Measurements from ENCODE around the gene C2orf78. TPM values are rescaled to one million over a fixed set of nuclear protein-coding genes. Genes with fewer than 3 reads are reported as not detected.
A peak's percentile ranks its signal among the peaks of the same experiment; 100 is the strongest.
"Not testable (repeated sequence)": the region's sequence is repeated elsewhere in the genome, so short reads cannot be mapped to it uniquely, and the experiment has no call there.

C2orf78 gene
- total RNA-seq, 6 experiments from 2014 or later, result not detected

DNA sequence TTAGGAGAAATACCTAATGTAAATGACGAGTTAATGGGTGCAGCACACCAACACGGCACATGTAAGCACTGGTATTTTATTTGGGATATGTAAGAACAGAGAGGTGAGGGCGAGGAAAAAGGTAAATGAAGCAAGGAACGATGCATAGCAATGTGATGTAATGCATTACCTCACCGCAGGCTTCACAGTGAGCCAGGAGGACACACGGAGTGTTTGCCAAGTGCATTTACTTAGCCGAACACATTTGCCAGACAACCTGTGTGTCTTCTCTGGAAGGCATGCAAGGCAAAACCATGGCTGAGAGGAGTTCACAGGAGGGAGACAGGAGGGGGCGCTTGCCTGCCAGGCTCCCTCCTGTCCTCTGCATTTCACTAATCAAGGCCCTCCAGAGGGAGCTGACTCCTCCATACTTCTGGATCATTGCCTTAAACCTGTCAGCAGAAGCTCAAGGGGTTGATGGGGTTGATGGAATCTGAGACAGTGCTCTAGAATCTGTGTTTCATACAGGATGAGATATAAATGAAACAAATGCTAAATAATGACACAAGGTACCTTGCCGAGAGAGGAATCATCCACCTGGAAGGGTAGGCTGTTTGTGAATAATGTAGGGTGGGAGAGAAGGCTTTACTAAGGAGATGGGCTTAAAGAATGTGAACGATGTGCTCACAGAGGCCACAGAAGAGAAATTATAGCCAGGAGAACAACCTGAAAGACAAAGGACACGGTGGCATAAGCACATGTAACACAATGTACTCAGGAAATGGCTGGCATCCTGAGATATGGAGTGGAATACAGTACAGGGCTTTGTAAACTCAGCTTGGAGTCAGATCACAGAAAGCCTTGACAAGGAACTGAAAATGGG, 37.7 kb upstream of the C2orf78 start:
- no peaks in the 10 kb centered on the region for H3K9me3 Mint-ChIP-seq
- H3K27ac Mint-ChIP-seq, result no peak overlapping the region
- TF ChIP-seq, protein P1, sequence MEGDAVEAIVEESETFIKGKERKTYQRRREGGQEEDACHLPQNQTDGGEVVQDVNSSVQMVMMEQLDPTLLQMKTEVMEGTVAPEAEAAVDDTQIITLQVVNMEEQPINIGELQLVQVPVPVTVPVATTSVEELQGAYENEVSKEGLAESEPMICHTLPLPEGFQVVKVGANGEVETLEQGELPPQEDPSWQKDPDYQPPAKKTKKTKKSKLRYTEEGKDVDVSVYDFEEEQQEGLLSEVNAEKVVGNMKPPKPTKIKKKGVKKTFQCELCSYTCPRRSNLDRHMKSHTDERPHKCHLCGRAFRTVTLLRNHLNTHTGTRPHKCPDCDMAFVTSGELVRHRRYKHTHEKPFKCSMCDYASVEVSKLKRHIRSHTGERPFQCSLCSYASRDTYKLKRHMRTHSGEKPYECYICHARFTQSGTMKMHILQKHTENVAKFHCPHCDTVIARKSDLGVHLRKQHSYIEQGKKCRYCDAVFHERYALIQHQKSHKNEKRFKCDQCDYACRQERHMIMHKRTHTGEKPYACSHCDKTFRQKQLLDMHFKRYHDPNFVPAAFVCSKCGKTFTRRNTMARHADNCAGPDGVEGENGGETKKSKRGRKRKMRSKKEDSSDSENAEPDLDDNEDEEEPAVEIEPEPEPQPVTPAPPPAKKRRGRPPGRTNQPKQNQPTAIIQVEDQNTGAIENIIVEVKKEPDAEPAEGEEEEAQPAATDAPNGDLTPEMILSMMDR (IDR thresholded peaks at IDR 0.05), result no peak
- peaks cover 38% of the 10 kb centered on the region for H3K36me3 Mint-ChIP-seq (ENCODE audit: low read depth)
- no peak overlapping the region for H3K4me3 Mint-ChIP-seq
- no peaks in the 10 kb centered on the region for H3K4me1 Mint-ChIP-seq (ENCODE audit: low read depth)
- no peaks in the 10 kb centered on the region for H3K27me3 Mint-ChIP-seq (ENCODE audit: insufficient read depth)
- no peak for DNase-seq

DNA sequence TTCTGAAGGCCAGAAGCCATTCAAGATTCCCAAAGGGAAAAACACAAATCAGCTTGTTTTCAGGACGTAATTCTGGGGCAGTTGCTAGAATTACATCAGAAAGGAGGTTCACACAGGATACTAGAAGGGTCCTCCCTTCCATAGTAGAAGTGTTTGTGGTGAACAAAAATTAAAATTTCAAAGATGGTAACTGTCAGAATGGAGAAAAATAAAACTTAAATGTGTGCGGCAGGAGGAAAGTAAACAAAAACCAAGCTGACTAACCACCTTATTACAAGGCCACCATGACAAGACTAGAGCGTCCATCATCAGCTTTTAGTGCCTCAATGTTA, 37.1 kb upstream of the C2orf78 start:
- Mint-ChIP-seq H3K27ac (no peak overlapping the region), H3K4me3 (no peak overlapping the region), H3K27me3 (ENCODE audit: insufficient read depth) (no peaks in the 10 kb centered on the region), H3K4me1 (ENCODE audit: low read depth) (no peaks in the 10 kb centered on the region), H3K9me3 (no peaks in the 10 kb centered on the region), H3K36me3 (ENCODE audit: low read depth) (peaks cover 32% of the 10 kb centered on the region)
- TF ChIP-seq, protein P1 (IDR thresholded peaks at IDR 0.05), result no peak
- DNase-seq, result no peak

DNA sequence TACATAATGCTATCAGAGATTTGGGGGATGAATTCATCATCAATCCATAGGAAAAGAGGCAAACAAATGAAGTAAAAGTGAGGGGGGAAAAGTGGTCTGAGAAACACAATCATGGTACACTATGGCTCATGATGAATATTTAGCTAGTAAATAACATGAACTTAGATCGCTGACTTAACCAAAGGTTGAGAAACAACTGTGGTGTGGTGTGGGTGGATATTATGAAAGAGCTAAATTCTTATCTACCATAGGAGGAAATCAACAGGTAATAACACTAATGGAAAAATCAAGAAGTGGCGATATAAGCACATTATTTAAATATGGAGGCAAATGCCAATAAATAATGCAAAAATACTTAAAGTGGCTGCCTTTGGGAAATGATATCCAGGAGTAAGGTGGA, 34.7 kb upstream of the C2orf78 start:
- DNase-seq, result no peak
- Mint-ChIP-seq H3K36me3 (ENCODE audit: low read depth) (peaks cover 27% of the 10 kb centered on the region), H3K27me3 (ENCODE audit: insufficient read depth) (no peaks in the 10 kb centered on the region), H3K4me3 (no peak overlapping the region), H3K27ac (no peak overlapping the region), H3K9me3 (no peaks in the 10 kb centered on the region; the same call in 1 of the 2 replicates), H3K4me1 (ENCODE audit: low read depth) (no peaks in the 10 kb centered on the region)
- TF ChIP-seq, protein P1 (IDR thresholded peaks at IDR 0.05), result no peak

DNA sequence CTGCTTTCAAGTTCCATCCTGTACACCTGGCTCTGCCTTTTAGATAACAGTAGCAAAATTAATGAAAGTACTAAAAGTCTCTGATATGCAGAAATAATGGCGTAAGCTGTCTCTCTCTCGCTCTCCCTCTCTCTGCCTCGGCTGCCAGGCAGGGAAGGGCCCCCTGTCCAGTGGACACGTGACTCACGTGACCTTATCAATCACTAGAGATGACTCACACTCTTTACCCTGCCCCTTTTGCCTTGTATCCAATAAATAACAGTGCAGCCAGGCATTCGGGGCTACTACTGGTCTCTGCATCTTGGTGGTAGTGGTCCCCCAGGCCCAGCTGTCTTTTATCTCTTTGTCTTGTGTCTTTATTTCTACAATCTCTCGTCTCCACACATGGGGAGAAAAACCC, 29.7 kb upstream of the C2orf78 start:
- H3K4me3 Mint-ChIP-seq; H3K27ac Mint-ChIP-seq; H3K27me3 Mint-ChIP-seq (ENCODE audit: insufficient read depth); H3K9me3 Mint-ChIP-seq; DNase-seq; H3K4me1 Mint-ChIP-seq (ENCODE audit: low read depth): not testable (repeated sequence)
- peaks cover 16% of the 10 kb centered on the region for H3K36me3 Mint-ChIP-seq (ENCODE audit: low read depth)

DNA sequence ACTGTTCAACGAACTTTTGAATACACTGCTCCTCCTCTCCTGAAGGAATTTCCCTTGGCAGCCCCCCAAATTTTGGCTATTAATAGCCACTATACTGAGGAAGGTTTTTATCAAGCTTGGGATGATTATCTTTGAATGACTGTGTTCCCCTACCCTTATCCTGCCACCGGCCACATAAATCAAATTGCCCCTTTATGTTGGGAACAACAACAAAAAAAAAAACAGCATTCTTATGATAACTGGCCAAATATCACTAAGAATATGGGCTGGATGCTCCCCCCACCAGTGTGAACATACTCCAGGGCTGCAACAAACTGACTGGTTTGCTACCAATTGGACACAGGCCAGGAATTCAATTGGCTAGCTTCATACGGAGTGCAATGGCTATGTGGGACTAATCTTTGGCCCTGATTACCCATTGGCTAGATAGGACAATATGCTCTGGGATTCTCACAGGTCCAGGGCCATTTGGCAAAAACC, 24.7 kb upstream of the C2orf78 start:
- 0 out of 2 replicates have a peak overlapping the region, but pooled peaks have one; percentile 12 for H3K4me3 Mint-ChIP-seq
- TF ChIP-seq, protein P1 (IDR thresholded peaks at IDR 0.05), result no peak
- peak overlapping the region; percentile 53 for H3K27ac Mint-ChIP-seq
- no peaks in the 10 kb centered on the region for H3K27me3 Mint-ChIP-seq (ENCODE audit: insufficient read depth)
- no peaks in the 10 kb centered on the region; the same call in 1 of the 2 replicates for H3K9me3 Mint-ChIP-seq
- H3K36me3 Mint-ChIP-seq (ENCODE audit: low read depth), result peaks cover 23% of the 10 kb centered on the region
- peak; percentile 32 for DNase-seq
- H3K4me1 Mint-ChIP-seq (ENCODE audit: low read depth), result peaks cover 27% of the 10 kb centered on the region

DNA sequence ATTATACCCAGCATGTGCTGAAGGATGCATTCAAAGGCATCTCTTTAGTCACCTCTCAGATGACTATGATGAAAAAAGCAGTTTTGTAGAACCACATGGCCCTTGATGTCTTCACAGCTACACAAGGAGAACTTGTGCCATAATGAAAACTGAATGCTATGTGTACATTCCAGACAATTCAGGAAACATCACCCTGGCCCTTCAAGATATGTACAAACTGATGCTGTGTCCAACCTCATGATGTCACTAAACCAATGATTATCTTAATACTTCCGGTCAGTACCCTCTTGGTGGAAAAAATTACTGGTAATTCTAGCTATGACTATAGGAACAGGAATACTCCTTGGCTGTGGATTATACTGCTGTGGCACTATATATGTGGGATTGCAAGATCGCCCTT, 24.1 kb upstream of the C2orf78 start:
- Mint-ChIP-seq H3K9me3 (no peaks in the 10 kb centered on the region), H3K4me3 (no peak overlapping the region; the same call in 1 of the 2 replicates), H3K4me1 (ENCODE audit: low read depth) (peaks cover 27% of the 10 kb centered on the region), H3K36me3 (ENCODE audit: low read depth) (peaks cover 19% of the 10 kb centered on the region; the same call in 1 of the 2 replicates), H3K27ac (peak overlapping the region; percentile 16; the same call in 1 of the 2 replicates), H3K27me3 (ENCODE audit: insufficient read depth) (no peaks in the 10 kb centered on the region)
- TF ChIP-seq, protein P1 (IDR thresholded peaks at IDR 0.05), result no peak
- peak; percentile 16 for DNase-seq
